Amygdala (tissue), 56 donors: Measurements from ENCODE around the gene ENPP1.

Experiments
- DNase-seq, 56 donors: peaks; one replicate each; lab custom pipeline; 2025; lab: John Stamatoyannopoulos, UW

Gene ENPP1

GRCh38 chr6:131782764-131783163 lies 25.1 kb upstream of the ENPP1 start:
- DNase-seq, result no peak

GRCh38 chr6:131784561-131784960 lies 23.3 kb upstream of the ENPP1 start:
- no peak for DNase-seq

GRCh38 chr6:131787079-131787478 lies 20.7 kb upstream of the ENPP1 start:
- no peak for DNase-seq

GRCh38 chr6:131787766-131788712 lies 19.8 kb upstream of the ENPP1 start:
- no peak for DNase-seq

DNA sequence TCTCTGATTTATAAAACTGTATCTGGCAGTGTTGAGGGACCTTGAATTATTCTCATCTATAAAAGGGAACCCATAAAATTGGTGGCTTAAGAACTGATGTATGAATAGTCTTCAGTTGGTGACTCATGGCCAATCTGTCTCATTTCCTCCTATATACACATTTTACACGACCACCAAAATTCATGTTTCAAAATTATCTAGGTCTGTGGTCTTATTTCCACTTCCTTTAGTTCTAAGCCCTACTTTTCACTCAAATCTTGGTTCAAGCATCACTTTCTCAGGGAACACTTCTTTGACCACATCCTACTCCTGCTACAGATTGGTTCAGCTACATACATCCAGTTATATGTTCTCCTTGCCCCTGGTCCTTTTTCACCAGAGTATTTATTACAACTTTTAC lies 18.6 kb upstream of the ENPP1 start:
- no peak for DNase-seq

DNA sequence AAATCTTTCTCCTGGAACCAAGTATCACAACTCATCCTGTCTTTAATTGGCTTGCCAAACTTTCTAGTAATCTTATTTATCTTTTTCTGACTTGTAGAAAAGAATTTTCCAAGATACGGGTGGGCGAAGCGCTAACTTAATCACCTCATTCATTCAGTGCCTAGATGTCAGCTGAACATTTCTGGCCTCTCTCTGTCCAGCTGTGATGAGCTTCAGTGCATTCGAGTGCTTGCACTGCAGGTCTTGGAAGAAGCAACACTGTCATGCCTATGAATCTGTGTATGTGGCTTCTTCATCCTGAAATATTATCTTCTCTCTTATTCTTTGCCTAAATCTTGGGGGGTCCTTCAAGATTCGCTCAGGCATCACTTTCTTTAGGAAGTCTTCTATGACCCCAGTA lies 16.3 kb upstream of the ENPP1 start:
- no peak for DNase-seq

GRCh38 chr6:131792091-131792496 lies 15.7 kb upstream of the ENPP1 start:
- no peak for DNase-seq

DNA sequence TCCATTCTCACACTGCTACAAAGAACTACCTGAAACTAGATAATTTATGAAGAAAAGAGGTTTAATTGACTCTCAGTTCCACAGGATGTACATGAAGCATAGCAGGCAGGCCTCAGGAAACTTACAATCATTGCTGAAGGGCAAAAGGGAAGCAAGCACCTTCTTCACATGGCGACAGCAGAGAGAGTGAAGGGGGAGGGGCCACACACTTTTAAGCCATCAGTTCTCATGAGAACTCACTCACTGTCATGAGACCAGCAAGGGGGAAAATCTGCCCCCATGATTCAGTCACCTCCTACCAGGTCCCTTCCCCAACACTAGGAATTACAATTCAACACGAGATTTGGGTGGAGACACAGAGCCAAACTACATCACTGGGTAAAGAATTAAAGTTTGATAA lies 12.5 kb upstream of the ENPP1 start:
- no peak for DNase-seq

GRCh38 chr6:131802347-131802746 lies 5.5 kb upstream of the ENPP1 start:
- DNase-seq, result no peak

DNA sequence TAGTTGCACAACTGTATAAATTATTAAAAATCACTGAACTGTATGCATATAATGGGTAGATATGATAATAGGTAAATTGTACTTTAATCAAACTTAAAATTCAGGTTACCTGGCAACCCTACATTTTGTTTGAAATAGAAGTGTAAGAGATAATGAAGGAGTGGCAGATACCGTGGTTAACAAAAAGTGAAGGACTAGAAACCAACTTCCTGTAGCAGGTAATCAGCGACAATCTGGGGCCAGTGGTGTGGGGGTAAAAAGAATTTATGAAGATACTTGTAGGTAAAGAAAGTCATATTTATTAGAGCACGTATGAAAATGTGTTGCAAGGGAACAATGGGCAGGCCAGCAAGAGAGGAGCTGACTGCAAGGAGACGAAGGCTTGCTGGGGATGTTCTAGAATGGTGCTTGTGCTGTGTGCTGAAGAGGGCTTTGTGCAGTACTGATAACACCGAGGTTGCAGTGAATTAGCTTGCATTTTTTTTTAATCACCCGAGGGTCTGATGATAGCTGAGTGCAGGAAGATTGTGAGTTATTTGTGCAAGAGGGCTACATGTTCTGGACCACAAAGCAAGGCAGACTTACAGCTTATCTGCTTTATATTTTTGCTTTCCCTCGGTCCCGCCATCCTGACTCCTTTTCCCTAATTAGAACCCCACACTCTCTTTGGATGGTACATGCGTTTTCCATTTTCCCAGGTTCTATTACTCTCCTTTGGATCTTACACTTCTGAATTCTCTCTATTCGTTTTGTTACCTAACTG lies 4.6 kb upstream of the ENPP1 start:
- DNase-seq, result no peak

- no peak for DNase-seq
Observed at GRCh38 chr6:131804131-131804530, 3.7 kb upstream of the ENPP1 start.

DNA sequence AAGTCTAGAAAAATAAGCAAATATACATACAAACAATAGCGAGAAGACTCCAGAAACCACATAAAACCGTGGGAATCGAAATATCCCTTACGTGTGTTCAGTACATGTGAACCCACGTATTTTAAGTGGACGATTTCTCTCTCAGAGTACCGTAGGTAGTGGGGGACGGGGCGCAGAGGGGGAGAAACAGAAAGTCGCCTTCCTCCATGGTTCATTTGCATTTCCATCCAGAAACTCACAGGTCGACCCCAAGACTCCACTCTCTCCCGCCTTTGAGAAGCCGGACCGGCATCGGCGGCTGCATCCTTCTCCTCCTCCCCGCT lies 538 bp upstream of the ENPP1 start:
- no peak for DNase-seq

DNA sequence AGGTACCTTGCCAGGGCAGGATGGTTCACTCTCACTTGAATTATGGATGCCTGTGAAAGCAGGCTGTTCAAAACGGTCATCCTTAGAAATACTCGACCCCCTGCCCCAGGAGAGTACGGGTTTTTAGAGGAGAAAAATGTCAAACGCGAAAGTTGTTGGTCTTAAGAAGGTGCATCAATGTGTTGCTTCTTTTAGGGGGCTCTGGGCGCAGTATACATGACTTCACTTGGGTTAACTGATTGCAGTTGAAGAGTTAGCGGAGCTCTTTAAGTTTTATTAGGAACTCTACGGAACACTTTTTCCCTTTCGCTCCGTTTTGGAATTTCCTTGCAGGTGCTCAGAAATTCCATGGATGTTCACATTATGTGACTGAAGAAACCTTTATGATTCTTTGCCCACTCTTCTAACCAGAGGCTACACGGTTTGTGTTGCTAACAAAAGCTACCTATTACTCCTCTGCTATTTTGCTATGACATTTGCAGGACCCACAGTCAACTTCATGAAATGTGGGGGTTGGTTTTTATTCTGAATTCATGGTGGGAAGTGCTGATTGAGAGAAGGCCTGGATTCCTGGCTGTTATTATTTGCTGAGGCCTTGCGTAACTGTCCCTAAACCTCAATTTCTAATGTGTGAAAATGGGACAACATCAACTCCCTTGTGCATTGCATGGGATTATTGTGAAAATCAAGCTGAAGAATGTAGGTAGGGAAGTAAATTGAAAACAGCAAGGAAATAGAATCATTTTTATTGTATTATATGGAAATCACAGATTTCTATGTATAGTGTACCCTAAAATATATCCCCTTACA lies 845 bp downstream of the ENPP1 start:
- DNase-seq, result no peak

GRCh38 chr6:131811500-131811899 lies 3.7 kb downstream of the ENPP1 start:
- no peak for DNase-seq

GRCh38 chr6:131813991-131814390 lies 6.2 kb downstream of the ENPP1 start:
- no peak for DNase-seq

DNA sequence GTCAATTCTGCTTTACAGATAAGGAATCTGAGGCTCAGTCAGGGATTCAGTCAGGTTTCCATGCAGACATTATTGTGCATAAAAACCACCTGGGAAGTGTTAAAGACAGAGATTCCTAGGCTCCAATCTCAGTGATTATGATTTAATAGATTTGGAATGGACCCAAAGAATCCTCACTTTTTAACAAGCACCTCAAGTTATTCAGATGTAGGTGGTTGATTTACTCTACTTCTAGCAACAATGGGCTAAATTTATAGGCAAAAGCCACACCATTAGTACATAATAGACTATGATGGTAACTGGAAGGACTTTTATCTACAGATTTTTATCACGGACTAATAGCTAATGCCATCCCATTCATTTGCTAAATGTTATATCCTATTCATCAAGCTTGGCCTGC lies 9.0 kb downstream of the ENPP1 start:
- no peak for DNase-seq

DNA sequence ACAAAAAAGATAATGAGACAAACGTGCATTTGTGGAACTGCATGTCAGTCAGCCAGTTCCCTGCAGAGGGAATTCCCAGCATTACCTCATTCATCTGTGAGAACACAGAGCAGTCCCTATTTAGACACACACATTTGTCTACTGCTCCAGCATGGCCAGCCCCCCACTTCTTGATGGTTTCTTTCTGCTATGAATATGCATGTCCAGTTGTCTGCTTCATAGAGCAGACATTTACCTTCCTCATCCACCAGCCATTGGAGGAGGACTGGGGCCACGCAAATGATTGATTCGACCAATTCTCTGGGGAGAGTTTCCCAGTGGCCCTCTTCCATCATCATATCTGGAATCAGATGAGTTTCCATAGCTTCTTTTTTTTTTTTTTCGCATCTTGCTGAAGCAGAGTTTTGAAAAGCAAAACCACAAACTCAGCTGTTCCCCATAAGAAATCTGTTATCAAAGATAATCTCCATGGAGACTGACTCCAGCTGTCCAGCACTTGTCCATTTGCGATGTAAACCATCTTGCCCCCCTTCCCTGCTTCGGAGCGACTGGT lies 11.8 kb downstream of the ENPP1 start:
- peak in 1 of 56 donors; percentile 1 for DNase-seq

GRCh38 chr6:131821010-131821807 lies 13.4 kb downstream of the ENPP1 start:
- no peak for DNase-seq

DNA sequence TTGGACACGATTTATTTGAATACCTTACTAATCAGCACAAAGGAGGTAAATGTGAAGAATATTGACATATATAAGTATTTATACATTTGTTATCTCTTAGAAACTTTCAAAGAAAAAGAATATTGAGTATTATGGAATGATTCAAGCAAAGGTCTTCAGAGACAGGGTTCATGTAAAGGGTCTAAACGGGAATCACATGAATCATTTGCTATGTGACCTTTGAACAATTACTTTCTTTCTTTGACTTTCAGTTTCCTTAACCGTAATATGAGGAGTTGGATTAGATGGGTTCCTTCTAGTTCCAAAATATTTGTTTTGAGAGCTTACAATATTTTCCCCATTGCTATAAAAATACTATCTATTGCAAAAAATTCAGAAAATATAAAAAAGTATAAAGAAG lies 14.3 kb downstream of the ENPP1 start:
- DNase-seq, result no peak
